Activated naive CD8-positive, alpha-beta T cell treated with anti-CD3 and anti-CD28 coated beads, Interleukin-2, amount 50 U/mL, for 24 hours (primary cell): ENCODE measurements around the gene SPTBN1.

ENCODE experiments used
- ATAC-seq: fragments of 150-1000 bp; cut with Tn5 transposase; one replicate; pipeline ENCODE4 v1.10.0; 2021
- DNase-seq: peaks from one replicate; pipeline ENCODE4 v3.0.0; 2021
- H3K27ac Mint-ChIP-seq: one replicate; pipeline ENCODE4 v1.8.0; 2021; ENCODE audit warnings: mild to moderate bottlenecking, mixed read lengths
- H3K27me3 Mint-ChIP-seq: one replicate; pipeline ENCODE4 v1.8.0; 2021; ENCODE audit warnings: mixed read lengths
- H3K36me3 Mint-ChIP-seq: one replicate; pipeline ENCODE4 v1.8.0; 2021; ENCODE audit warnings: low read depth, mixed read lengths
- H3K4me1 Mint-ChIP-seq: one replicate; pipeline ENCODE4 v1.8.0; 2021; ENCODE audit warnings: mixed read lengths
- H3K4me3 Mint-ChIP-seq: one replicate; pipeline ENCODE4 v1.8.0; 2021; ENCODE audit warnings: mild to moderate bottlenecking, moderate library complexity, mixed read lengths
- H3K9me3 Mint-ChIP-seq: one replicate; pipeline ENCODE4 v1.8.0; 2021; ENCODE audit warnings: mixed read lengths

The SPTBN1 gene

GRCh38 chr2:54529935-54530334 lies 73.8 kb downstream of the SPTBN1 start:
- ATAC-seq (no peak), DNase-seq (no peak)
- no peaks in the 10 kb centered on the region for H3K36me3 Mint-ChIP-seq
- H3K9me3 Mint-ChIP-seq: no peaks in the 10 kb centered on the region
- H3K27ac Mint-ChIP-seq: no peak overlapping the region
- no peak overlapping the region for H3K4me3 Mint-ChIP-seq
- no peaks in the 10 kb centered on the region for H3K27me3 Mint-ChIP-seq
- peaks cover under 1% of the 10 kb centered on the region for H3K4me1 Mint-ChIP-seq

- Mint-ChIP-seq H3K27ac (no peak overlapping the region), H3K4me3 (no peak overlapping the region), H3K9me3 (no peaks in the 10 kb centered on the region), H3K27me3 (no peaks in the 10 kb centered on the region), H3K4me1 (no peaks in the 10 kb centered on the region), H3K36me3 (no peaks in the 10 kb centered on the region)
- no peak for DNase-seq
- ATAC-seq: no peak
These were observed 75.4 kb downstream of the SPTBN1 start for GRCh38 chr2:54531558-54531957.

- Mint-ChIP-seq H3K9me3 (no peaks in the 10 kb centered on the region), H3K27ac (no peak overlapping the region), H3K4me1 (no peaks in the 10 kb centered on the region), H3K36me3 (no peaks in the 10 kb centered on the region), H3K27me3 (no peaks in the 10 kb centered on the region), H3K4me3 (no peak overlapping the region)
- ATAC-seq: no peak
- no peak for DNase-seq
These were observed 78.1 kb downstream of the SPTBN1 start for GRCh38 chr2:54534221-54534620.

- ATAC-seq: no peak
- Mint-ChIP-seq H3K27me3 (no peaks in the 10 kb centered on the region), H3K36me3 (no peaks in the 10 kb centered on the region)
These were observed 78.5 kb downstream of the SPTBN1 start for GRCh38 chr2:54534625-54535024.

GRCh38 chr2:54535599-54536195 lies 79.6 kb downstream of the SPTBN1 start:
- Mint-ChIP-seq H3K4me3 (no peak overlapping the region), H3K9me3 (no peaks in the 10 kb centered on the region), H3K27ac (no peak overlapping the region), H3K27me3 (no peaks in the 10 kb centered on the region), H3K4me1 (no peaks in the 10 kb centered on the region), H3K36me3 (no peaks in the 10 kb centered on the region)
- no peak for DNase-seq
- no peak for ATAC-seq

More at GRCh38 chr2:54534625-54535024, 78.5 kb downstream of the SPTBN1 start:
- no peak for DNase-seq
- no peaks in the 10 kb centered on the region for H3K4me1 Mint-ChIP-seq
- no peaks in the 10 kb centered on the region for H3K9me3 Mint-ChIP-seq
- no peak overlapping the region for H3K27ac Mint-ChIP-seq
- no peak overlapping the region for H3K4me3 Mint-ChIP-seq

GRCh38 chr2:54536720-54537119 lies 80.6 kb downstream of the SPTBN1 start:
- Mint-ChIP-seq H3K36me3 (no peaks in the 10 kb centered on the region), H3K27ac (no peak overlapping the region), H3K4me1 (no peaks in the 10 kb centered on the region), H3K9me3 (no peaks in the 10 kb centered on the region), H3K4me3 (no peak overlapping the region), H3K27me3 (no peaks in the 10 kb centered on the region)
- no peak for ATAC-seq
- DNase-seq: no peak

- Mint-ChIP-seq H3K27ac (no peak overlapping the region), H3K36me3 (no peaks in the 10 kb centered on the region), H3K9me3 (no peaks in the 10 kb centered on the region), H3K4me1 (no peaks in the 10 kb centered on the region), H3K4me3 (no peak overlapping the region), H3K27me3 (no peaks in the 10 kb centered on the region)
- DNase-seq: no peak
- no peak for ATAC-seq
These were observed 82.4 kb downstream of the SPTBN1 start for GRCh38 chr2:54538537-54538936.

- H3K27ac Mint-ChIP-seq: no peak overlapping the region
- H3K4me3 Mint-ChIP-seq: no peak overlapping the region
- H3K27me3 Mint-ChIP-seq: no peaks in the 10 kb centered on the region
- H3K4me1 Mint-ChIP-seq: no peaks in the 10 kb centered on the region
- no peak for ATAC-seq
- no peaks in the 10 kb centered on the region for H3K9me3 Mint-ChIP-seq
- H3K36me3 Mint-ChIP-seq: no peaks in the 10 kb centered on the region
- DNase-seq: no peak
These were observed 83.6 kb downstream of the SPTBN1 start for GRCh38 chr2:54539683-54540082.

- Mint-ChIP-seq H3K27ac (no peak overlapping the region), H3K27me3 (no peaks in the 10 kb centered on the region), H3K36me3 (no peaks in the 10 kb centered on the region), H3K4me3 (no peak overlapping the region), H3K4me1 (peaks cover 3% of the 10 kb centered on the region), H3K9me3 (no peaks in the 10 kb centered on the region)
- DNase-seq: no peak
- no peak for ATAC-seq
These were observed 84.1 kb downstream of the SPTBN1 start for GRCh38 chr2:54540194-54540593.

GRCh38 chr2:54541995-54542394 lies 85.9 kb downstream of the SPTBN1 start:
- no peak overlapping the region for H3K4me3 Mint-ChIP-seq

GRCh38 chr2:54543733-54544396 lies 87.7 kb downstream of the SPTBN1 start:
- DNase-seq: no peak
- H3K9me3 Mint-ChIP-seq: no peaks in the 10 kb centered on the region
- peaks cover 17% of the 10 kb centered on the region for H3K4me1 Mint-ChIP-seq
- no peak for ATAC-seq
- no peaks in the 10 kb centered on the region for H3K27me3 Mint-ChIP-seq
- no peak overlapping the region for H3K27ac Mint-ChIP-seq
- no peaks in the 10 kb centered on the region for H3K36me3 Mint-ChIP-seq
- H3K4me3 Mint-ChIP-seq: no peak overlapping the region

More at GRCh38 chr2:54541995-54542394, 85.9 kb downstream of the SPTBN1 start:
- no peak for ATAC-seq
- Mint-ChIP-seq H3K9me3 (no peaks in the 10 kb centered on the region), H3K36me3 (no peaks in the 10 kb centered on the region), H3K27ac (no peak overlapping the region), H3K4me1 (peaks cover 14% of the 10 kb centered on the region), H3K27me3 (no peaks in the 10 kb centered on the region)
- DNase-seq: no peak

GRCh38 chr2:54545702-54546450 lies 89.7 kb downstream of the SPTBN1 start:
- DNase-seq: no peak
- peak; percentile 49 for ATAC-seq
- Mint-ChIP-seq H3K9me3 (no peaks in the 10 kb centered on the region), H3K27me3 (no peaks in the 10 kb centered on the region), H3K4me1 (peaks cover 17% of the 10 kb centered on the region), H3K4me3 (no peak overlapping the region), H3K36me3 (no peaks in the 10 kb centered on the region), H3K27ac (no peak overlapping the region)

- DNase-seq (no peak), ATAC-seq (no peak)
- peaks cover 17% of the 10 kb centered on the region for H3K4me1 Mint-ChIP-seq
- H3K27ac Mint-ChIP-seq: no peak overlapping the region
- no peaks in the 10 kb centered on the region for H3K9me3 Mint-ChIP-seq
- H3K27me3 Mint-ChIP-seq: no peaks in the 10 kb centered on the region
- no peak overlapping the region for H3K4me3 Mint-ChIP-seq
- no peaks in the 10 kb centered on the region for H3K36me3 Mint-ChIP-seq
These were observed 90.4 kb downstream of the SPTBN1 start for GRCh38 chr2:54546518-54546917.

GRCh38 chr2:54546923-54547720 lies 91.0 kb downstream of the SPTBN1 start:
- Mint-ChIP-seq H3K4me1 (peaks cover 19% of the 10 kb centered on the region), H3K27me3 (no peaks in the 10 kb centered on the region), H3K36me3 (no peaks in the 10 kb centered on the region), H3K4me3 (no peak overlapping the region), H3K9me3 (no peaks in the 10 kb centered on the region), H3K27ac (peak overlapping the region; percentile 37)
- no peak for ATAC-seq
- DNase-seq: no peak
